Esophagus mucosa (tissue), 1 donor: Measurements from ENCODE around the gene ACVR1B. TPM values are rescaled to one million over a fixed set of nuclear protein-coding genes. Genes with fewer than 3 reads are reported as not detected.
A peak's percentile ranks its signal among the peaks of the same experiment; 100 is the strongest.

Experiments used
- ATAC-seq: fragments of 200-7000 bp; cut with Tn5 transposase; one replicate; pipeline ENCODE4 v1.9.1; 2020
- total RNA-seq: library from RNA; stranded (reverse); gene quantifications from one replicate; pipeline ENCODE4 v1.2.4, GENCODE V29; 2023
- donor health status: DM: yes; HTN: yes; CAD: no.

ACVR1B gene
- total RNA-seq, 1 donor from 2014 or later: 19.2 TPM

DNA sequence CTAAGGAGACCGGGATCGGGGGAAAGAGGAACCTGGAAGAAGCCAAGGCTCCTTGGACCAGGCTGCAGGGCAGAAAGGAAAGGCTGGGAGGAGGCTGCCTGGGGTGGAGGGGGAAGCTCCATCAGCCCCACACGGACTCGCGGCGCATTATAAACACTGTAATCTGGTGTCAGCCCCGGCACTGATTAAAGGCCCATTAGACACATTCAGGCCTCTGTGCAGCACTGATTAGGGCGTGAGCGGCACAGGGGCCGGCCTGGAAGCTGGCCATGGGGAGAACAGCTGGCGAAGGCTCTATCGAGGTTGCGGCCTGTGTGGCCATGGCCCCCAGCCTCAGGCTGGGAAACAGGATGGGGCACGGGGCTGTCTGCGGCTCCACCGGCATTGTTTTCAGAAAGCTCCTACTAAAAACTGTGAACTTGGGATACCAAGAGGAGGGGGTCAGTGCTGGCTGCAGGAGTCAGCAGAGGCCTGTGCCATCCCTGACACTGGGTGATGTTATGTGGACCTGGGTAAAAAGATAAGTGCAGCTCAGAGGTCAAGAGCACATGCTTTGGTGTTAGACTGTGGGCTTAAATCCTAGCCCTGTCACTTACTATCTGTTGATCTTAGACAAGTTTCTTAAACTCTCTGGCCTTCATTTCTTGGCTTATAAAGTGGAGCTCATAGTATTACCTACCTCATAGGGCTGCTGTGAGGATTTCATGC is 33.6 kb upstream of the ACVR1B start:
- ATAC-seq: no peak

GRCh38 chr12:51920046-51920445 is 31.5 kb upstream of the ACVR1B start:
- no peak for ATAC-seq

- no peak for ATAC-seq
Measured at GRCh38 chr12:51921017-51921725, 30.3 kb upstream of the ACVR1B start.

DNA sequence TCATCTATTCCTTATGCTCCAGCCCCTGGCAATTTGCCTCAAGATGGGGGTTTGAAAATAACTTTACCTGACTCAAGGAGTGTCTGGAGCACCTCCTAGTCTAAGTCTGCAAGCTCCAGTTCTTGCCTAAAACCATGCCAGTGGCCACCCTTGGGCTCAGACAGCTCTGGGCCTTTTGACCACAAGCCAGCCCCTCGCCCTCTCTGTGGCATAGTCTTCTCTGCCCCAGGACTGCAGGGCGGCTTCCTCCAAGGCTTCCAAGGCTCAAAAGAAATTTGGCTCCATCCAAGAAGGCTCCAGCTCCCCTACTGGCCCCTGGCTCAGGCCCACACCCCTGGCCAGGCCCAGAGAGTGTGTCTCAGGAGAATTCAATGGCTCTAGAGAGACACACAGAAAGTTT is 29.4 kb upstream of the ACVR1B start:
- ATAC-seq: no peak

DNA sequence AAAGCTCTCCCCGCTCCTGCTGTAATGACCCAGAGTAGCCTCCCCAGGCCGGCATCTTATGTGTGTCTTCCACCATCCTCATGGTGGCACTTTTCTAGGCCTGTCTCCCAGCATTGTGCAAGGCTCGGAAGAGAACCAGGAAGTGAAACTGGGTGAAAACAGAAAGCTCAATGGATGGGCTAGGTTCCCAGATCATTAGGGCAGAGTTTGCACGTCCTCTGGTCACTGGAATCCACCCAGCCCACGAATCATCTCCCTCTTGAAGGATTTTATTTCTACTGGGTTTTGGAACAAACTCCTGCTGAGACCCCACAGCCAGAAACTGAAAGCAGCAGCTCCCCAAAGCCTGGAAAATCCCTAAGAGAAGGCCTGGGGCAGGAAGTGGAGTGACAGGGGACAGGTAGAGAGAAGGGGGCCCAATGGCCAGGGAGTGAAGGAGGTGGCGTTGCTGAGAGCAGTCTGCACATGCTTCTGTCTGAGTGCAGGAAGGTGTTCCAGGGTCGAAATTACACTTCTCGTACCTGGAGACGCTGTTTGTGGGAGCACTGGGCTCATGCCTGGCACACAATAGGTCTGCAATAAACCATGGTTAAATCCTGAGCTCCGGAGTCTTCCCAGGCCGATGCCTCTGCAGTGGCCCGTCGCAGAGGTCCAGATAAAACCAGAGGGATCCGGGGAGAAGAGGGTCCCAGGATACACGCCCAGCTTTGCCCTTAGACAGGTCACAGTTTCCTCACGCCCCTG is 28.6 kb upstream of the ACVR1B start:
- ATAC-seq: peak; percentile 35

GRCh38 chr12:51923506-51924365 is 27.8 kb upstream of the ACVR1B start:
- ATAC-seq: peak; percentile 60

DNA sequence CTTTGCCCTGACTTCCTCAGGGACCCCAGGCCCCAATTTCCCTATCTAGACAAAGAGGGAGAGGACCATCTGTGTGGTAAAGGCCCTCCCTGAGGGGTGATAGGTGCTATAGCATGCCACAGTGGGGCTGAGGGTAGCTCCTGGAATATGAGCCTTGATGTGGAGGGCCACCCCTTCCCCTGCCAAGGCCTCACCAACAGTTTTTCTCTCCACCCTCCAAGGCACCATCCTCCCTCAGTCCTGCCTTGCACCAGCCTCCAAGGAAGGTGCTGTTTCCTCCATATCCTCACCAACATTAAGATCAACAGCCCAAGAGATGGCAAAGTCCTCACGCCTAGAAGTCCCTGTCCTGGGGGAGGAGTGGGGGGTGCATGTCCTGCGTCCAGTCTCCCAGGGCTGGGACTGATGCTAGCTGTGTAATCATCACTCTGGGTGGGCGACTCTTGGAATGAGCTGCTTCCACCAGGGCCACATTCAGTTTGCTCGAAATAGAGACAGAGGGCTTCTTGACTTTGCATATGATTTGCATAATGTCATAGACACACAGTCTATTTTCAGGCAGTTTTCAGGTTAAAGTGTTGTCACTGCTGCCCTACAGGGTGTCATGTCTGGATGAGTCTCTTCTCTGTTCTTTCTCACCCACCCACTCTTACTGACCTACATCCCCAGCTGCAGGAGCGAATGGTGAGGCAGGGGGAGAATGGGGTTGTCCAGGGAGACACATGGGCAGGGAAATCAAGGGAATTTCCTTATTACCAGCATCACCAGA is 26.8 kb upstream of the ACVR1B start:
- no peak for ATAC-seq

DNA sequence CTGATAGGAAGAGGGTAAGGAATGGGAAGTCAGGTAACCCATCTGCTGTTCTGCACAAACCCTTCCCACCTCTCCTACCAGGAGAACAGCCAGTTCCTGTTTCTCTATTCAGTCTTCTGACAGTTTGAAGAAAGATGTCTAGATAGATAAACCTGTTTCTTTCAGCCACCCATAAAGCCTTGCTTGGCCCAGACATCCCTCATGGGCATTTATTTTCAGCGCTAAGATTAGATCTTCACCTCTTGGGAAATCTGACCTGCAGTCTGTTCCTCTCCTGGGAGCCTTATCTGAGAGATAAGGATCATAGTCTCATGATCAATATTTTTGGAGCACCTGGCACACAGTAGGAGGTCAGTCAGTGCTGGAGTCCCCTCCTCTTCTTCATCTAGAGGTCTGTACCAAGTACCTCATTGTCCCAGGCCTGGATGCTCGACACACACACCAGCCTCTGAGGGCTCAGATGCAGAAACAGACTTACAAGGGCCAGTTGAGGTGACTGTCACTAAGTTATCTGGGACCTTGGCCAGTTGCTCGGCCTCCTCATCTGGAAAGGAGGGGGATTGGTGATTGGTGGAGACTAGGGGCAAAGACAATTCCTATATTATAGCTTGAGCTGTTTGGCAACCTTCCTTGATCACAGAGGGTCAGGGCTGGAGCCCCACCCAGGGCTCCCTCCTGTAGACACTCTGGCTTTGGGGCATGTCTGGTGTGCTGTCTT is 26.0 kb upstream of the ACVR1B start:
- ATAC-seq: no peak

- ATAC-seq: peak; percentile 18
Measured at GRCh38 chr12:51926064-51926632, 25.4 kb upstream of the ACVR1B start.

DNA sequence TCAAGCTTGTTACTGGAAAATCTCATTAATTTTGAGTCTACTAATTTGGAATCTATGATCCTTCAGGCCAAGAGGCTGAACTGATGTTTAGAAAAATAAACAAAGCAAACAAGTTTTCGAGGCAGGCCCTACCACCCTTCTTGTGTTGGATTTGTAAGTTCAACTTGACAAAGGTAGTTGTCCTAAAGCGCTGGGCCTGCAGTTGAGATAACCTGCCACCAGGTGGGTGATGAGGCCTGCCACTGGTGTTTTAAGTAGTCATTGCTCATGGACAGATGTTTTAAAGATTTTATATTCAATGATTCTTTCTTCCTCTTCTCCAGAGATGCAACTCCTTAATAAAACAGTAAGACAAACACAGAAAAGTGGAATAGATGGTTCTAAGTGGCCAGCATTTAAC is 24.8 kb upstream of the ACVR1B start:
- peak; percentile 59 for ATAC-seq

DNA sequence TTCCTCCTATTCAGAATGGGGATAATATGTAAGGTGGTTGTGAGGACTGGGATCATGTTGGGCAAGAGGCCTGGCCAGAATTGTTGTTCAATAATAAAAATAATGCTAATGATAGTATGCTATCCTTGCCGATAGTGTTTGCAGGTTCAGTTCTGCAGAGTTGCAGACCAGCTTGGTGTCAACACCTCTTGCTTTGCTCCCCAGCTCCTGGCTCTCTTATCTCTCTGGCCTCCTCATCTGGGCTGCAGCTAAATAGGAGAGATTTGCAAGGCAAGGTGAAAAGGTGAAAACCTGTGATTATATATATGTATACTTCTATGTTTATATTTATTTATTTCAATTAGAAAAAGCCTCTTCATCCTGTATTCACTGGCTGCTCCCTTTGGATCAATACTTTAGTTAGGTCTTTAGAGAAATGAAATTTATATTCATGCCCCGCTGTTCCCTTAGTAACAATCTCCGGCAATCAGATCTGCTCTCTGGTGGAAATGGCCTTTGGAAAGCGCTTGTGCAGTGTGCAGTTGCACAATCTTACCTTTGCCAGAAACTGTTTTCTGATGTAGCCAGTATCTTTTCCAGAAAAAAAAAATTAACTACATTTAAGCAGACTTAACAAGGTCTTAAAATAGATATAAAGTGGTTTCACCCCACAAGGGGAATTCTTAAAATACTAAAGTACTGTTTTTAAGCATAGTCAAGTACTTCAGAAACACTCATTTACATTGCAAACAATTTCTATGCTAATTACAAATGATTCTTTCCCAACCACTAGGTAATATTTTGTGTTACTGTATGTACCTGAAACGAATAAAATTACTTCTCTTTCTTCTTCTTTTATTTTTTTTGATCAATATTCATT is 19.1 kb upstream of the ACVR1B start:
- ATAC-seq: no peak

- ATAC-seq: no peak
Measured at GRCh38 chr12:51934080-51934479, 17.4 kb upstream of the ACVR1B start.

DNA sequence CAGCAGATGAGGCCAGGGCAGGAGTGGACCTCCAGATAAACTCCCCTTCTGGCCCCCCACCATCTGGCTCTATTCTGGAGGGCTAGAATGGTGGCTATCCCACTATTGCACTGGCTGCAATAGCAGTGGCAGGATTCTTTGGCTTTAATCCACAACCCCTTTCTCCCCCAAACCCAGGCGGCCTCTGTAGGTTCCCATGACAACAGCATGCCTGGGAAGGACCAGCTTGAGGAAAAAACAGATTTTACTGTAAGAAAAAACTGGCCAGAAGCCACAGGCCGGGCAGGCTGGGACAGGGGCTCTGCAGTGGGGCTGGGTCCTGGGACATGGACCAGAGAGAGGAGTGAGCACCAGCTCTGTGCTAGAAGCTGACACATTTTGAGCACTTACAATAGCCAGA is 13.6 kb upstream of the ACVR1B start:
- no peak for ATAC-seq

GRCh38 chr12:51938726-51939125 is 12.8 kb upstream of the ACVR1B start:
- peak; percentile 84 for ATAC-seq

GRCh38 chr12:51941011-51941581 is 10.4 kb upstream of the ACVR1B start:
- peak; percentile 5 for ATAC-seq

DNA sequence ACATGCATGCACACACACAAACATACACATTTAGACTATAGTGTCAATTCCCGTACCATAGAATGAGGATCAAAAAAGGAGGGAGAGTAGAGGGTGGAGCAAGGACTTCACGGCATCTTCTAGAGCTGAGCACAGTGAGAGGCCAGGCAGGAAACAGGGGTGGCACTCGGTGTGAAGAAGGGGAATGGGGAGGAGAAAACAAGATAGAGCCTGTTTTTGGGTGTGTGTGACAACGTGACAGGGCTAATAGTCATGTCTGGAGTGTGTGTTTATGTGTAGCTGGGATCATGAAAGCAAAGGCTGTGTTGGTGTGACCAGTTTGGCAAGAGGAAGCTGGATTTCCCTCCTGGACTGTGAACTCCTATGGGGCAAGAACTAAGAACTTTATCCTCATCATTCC is 9.9 kb upstream of the ACVR1B start:
- ATAC-seq: peak; percentile 92

DNA sequence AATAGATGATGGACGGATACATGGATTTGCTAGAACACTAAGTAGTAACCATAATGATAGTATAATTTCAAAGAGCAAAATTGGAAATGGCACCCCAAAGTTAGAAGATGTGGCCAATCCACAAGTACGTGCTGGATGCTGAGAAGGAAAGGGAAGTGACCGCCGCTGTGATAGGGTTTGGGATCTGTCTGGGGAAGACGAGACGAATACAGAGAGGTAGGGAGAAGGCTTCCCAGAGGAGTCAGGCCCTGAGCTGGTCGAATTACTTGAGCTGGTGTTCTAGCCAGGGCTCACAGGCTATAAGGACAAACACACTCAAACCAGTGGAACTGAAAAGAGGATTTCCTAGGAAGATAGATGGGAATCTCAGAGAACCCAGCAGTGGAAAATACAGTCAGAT is 9.4 kb upstream of the ACVR1B start:
- no peak for ATAC-seq

DNA sequence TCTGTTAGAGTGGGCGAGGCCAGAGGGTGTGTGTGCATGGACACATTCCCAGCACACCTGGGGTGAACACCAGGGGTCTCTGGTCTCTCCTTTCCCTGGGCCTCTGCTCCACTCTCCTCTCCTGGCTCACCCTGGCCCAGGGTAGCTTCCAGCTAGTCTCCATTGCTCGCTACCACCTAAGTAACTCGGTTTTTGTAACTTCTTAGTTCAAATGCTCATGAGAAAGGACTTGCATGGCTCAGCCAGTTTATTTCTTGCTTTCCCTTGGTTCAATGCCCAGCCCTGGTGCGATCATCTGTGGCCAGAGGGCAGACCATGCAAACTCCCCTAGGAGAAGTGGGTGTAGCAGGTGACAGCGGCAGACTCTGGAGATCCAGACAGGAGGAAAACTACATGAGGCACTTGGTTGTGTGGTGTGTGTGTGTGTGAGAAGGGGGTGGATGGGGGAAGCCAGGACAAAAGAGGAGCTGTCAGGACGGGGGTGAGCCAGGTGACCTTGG is 8.9 kb upstream of the ACVR1B start:
- ATAC-seq: no peak

DNA sequence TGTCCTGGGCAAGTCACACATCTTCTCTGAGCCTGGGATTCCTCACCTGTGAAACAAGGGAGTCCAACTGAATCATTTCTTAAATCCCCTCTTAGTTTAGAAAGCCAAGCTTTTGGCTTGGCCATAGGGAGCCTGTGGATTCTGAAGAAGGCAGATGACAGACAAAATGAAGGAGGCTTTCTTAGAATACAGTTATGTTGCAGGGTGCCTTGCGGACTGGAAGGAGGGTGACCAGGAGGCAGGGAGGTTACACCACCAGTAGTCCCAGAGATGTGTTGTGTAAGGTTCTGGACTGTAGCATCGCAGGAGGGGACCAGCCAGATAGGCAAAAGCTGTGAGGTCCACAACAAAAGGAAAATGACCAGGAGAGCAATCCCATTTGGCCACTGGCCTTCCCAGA is 8.2 kb upstream of the ACVR1B start:
- no peak for ATAC-seq
